ENCODE results near the gene EPS8.

GRCh38 chr12:15649347-15649746 is 139.8 kb downstream of the EPS8 start:
- no peak for TF ChIP-seq CTCF (IDR thresholded peaks at IDR 0.05; ENCODE audit: borderline replicate concordance, extremely low read depth, low read length, poor library complexity, severe bottlenecking)
- no peak for TF ChIP-seq EZH2 (IDR thresholded peaks at IDR 0.05; ENCODE audit: borderline replicate concordance, low read depth, low read length, severe bottlenecking)

Measured in DND-41 (cell line).